Measurements from ENCODE around the gene RFX3. TPM values are rescaled to one million over a fixed set of nuclear protein-coding genes. Genes with fewer than 3 reads are reported as not detected.

The RFX3 gene
- total RNA-seq, 2 donors from 2014 or later, result 10.9 to 15.5 TPM

DNA sequence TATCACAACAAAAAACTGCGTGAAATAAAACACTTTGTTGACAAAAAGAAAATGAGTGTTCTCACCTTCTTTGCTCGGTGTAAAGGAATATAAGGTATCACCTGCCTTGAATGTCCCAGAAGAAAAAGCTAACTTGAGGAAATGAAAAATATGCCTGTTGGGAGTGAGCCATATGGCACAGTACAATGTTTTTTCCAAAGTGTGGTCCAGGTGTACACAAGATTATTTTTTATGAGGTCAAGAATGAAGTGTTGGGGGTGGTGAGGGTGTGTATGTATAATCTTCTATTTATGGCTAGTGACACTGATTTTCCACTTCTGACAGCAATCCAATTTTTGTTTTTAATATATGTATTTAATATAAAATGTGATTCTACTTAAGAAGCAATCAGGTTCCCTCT, 134.4 kb downstream of the RFX3 start:
- 84% methylated on average over 2 of the region's 2 CpGs for WGBS
- no peak for DNase-seq (ENCODE audit: low spot score)
- intact Hi-C loops (cut with DNase I), result no loop called here
- Histone ChIP-seq H3K9me3 (no peaks in the 10 kb centered on the region), H3K4me1 (replicated peaks) (no peaks in the 10 kb centered on the region), H3K27me3 (replicated peaks; ENCODE audit: insufficient read depth) (no peaks in the 10 kb centered on the region), H3K27ac (no peak overlapping the region), H3K4me3 (no peak overlapping the region), H3K36me3 (no peaks in the 10 kb centered on the region)
- TF ChIP-seq POLR2A (IDR thresholded peaks at IDR 0.05) (no peak), POLR2AphosphoS5 (IDR thresholded peaks at IDR 0.05) (no peak)
- TF ChIP-seq, protein P1, sequence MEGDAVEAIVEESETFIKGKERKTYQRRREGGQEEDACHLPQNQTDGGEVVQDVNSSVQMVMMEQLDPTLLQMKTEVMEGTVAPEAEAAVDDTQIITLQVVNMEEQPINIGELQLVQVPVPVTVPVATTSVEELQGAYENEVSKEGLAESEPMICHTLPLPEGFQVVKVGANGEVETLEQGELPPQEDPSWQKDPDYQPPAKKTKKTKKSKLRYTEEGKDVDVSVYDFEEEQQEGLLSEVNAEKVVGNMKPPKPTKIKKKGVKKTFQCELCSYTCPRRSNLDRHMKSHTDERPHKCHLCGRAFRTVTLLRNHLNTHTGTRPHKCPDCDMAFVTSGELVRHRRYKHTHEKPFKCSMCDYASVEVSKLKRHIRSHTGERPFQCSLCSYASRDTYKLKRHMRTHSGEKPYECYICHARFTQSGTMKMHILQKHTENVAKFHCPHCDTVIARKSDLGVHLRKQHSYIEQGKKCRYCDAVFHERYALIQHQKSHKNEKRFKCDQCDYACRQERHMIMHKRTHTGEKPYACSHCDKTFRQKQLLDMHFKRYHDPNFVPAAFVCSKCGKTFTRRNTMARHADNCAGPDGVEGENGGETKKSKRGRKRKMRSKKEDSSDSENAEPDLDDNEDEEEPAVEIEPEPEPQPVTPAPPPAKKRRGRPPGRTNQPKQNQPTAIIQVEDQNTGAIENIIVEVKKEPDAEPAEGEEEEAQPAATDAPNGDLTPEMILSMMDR (IDR thresholded peaks at IDR 0.05), result no peak

DNA sequence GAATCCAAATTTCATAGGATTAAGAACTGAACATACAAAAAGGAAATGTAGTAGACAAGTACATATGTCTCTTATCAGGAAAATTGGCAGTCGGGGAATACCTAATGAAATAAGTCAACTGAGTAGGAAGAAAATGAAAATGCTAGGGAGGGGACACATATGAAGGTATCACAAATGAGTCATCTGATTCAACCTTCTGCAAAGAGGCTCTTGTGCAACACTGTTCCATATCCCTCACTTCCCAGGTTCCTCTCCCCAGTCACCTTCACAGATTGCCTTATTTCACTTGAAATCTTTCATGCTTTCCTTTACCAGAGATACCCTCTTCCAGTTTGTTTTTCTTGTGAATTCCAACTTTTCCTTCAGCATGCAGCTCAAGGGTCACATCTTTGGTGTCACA, 139.0 kb downstream of the RFX3 start:
- no peaks in the 10 kb centered on the region for H3K9me3 ChIP-seq
- H3K27ac ChIP-seq, result no peak overlapping the region
- H3K36me3 ChIP-seq, result no peaks in the 10 kb centered on the region
- intact Hi-C loops (cut with DNase I), result no loop called here
- H3K4me3 ChIP-seq, result no peak overlapping the region
- no peak for DNase-seq (ENCODE audit: low spot score)
- WGBS, result 90% methylated on average over 1 of the region's 1 CpG
- no peaks in the 10 kb centered on the region for H3K4me1 ChIP-seq (replicated peaks)
- H3K27me3 ChIP-seq (replicated peaks; ENCODE audit: insufficient read depth), result no peaks in the 10 kb centered on the region
- TF ChIP-seq, protein P1 (IDR thresholded peaks at IDR 0.05), result no peak
- TF ChIP-seq POLR2A (IDR thresholded peaks at IDR 0.05) (no peak), POLR2AphosphoS5 (IDR thresholded peaks at IDR 0.05) (no peak)

DNA sequence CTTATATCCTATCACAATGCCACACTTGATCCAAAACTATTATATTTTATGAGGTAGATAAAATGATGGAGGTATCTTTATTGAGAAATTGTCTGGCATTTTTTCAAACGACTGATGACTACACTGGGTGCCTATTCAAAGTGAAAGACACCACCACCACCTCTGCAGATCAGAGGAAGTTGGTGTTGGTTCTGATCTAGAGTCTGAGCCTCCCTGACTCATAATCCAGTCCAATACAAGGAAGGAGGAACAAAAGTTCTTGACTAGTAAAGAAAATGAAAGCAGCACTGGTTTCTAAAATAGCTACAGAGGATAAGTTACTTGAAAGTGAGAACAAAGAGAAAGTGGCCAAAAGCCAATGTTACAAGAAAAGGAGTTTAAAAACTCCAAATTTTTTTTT, 139.9 kb downstream of the RFX3 start:
- no peak for TF ChIP-seq POLR2A (IDR thresholded peaks at IDR 0.05)
- no peak for TF ChIP-seq POLR2AphosphoS5 (IDR thresholded peaks at IDR 0.05)
- TF ChIP-seq, protein P1 (IDR thresholded peaks at IDR 0.05), result no peak
- Histone ChIP-seq H3K27me3 (replicated peaks; ENCODE audit: insufficient read depth) (no peaks in the 10 kb centered on the region), H3K27ac (no peak overlapping the region), H3K4me1 (replicated peaks) (no peaks in the 10 kb centered on the region), H3K36me3 (no peaks in the 10 kb centered on the region), H3K4me3 (no peak overlapping the region), H3K9me3 (no peaks in the 10 kb centered on the region)
- DNase-seq (ENCODE audit: low spot score), result no peak
- 89% methylated on average over 1 of the region's 1 CpG for WGBS
- intact Hi-C loops (cut with DNase I), result no loop called here

DNA sequence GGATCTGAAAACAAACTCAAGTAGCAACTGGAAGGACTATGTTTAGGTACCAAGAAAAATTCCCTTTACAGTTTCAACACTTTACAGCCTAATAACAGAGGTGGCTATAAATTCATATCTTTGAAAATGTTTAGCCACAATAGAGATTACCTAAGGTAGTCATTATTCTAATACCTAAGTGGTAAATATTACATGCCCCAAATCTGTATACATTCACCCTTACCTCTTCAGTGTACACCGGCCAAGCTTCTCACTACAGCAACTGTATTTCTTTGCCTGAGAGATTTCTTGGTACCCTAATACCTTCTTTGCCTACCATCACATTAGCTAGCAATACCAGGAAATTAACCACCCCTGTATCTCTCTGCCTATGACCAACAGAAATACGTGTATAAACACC, 154.0 kb downstream of the RFX3 start:
- Histone ChIP-seq H3K9me3 (no peaks in the 10 kb centered on the region), H3K36me3 (no peaks in the 10 kb centered on the region), H3K27me3 (replicated peaks; ENCODE audit: insufficient read depth) (no peaks in the 10 kb centered on the region), H3K4me3 (no peak overlapping the region), H3K27ac (no peak overlapping the region), H3K4me1 (replicated peaks) (no peaks in the 10 kb centered on the region)
- WGBS, result 98% methylated on average over 2 of the region's 2 CpGs
- TF ChIP-seq, protein P1 (IDR thresholded peaks at IDR 0.05), result no peak
- TF ChIP-seq POLR2A (IDR thresholded peaks at IDR 0.05), result no peak
- intact Hi-C loops (cut with DNase I), result no loop called here
- DNase-seq (ENCODE audit: low spot score), result no peak

DNA sequence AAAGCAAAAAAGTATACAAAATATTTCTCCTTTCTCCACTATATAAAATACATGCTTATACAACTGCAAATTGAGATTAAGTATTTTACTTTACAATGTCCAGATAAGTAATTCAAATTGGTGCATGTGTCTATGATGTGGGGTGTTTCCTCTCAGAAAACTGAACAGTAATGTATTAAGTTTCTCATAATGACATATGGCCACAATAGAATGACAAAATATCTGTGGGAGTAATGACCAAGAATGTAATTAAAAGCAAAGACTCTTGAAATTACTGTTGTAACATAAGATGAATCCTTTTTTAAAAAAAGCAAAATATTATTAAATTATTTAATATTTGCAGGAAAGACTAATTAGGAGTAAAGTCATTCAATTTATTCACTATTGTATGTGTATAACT, 155.1 kb downstream of the RFX3 start:
- H3K4me1 ChIP-seq (replicated peaks), result no peaks in the 10 kb centered on the region
- H3K27ac ChIP-seq, result no peak overlapping the region
- TF ChIP-seq, protein P1 (IDR thresholded peaks at IDR 0.05), result no peak
- TF ChIP-seq POLR2A (IDR thresholded peaks at IDR 0.05) (no peak), POLR2AphosphoS5 (IDR thresholded peaks at IDR 0.05) (no peak)
- H3K27me3 ChIP-seq (replicated peaks; ENCODE audit: insufficient read depth), result no peaks in the 10 kb centered on the region
- DNase-seq (ENCODE audit: low spot score), result no peak
- no peaks in the 10 kb centered on the region for H3K36me3 ChIP-seq
- no peak overlapping the region for H3K4me3 ChIP-seq
- no peaks in the 10 kb centered on the region for H3K9me3 ChIP-seq
- intact Hi-C loops (cut with DNase I), result no loop called here
